Trophoblast cell (in vitro differentiated cells and primary cell): Measurements from ENCODE around the gene DNAH1.

Experiments
- DNase-seq, 2 donors: peaks; one replicate each; pipeline ENCODE4 v3.0.0-alpha.2; 2016
- H2AFZ ChIP-seq: 2 replicates; pipeline ENCODE4 v1.6.1; 2013; ENCODE audit warnings: low read length, moderate library complexity, mild to moderate bottlenecking; ENCODE audit not compliant: insufficient read depth, poor library complexity
- H2AK5ac ChIP-seq: 2 replicates; pipeline ENCODE4 v1.6.1; 2013; ENCODE audit warnings: mild to moderate bottlenecking, low read length
- H2BK120ac ChIP-seq: 2 replicates; pipeline ENCODE4 v1.6.1; 2013; ENCODE audit warnings: low read length, mild to moderate bottlenecking, moderate library complexity; ENCODE audit not compliant: insufficient read depth, poor library complexity
- H2BK12ac ChIP-seq: 2 replicates; pipeline ENCODE4 v1.6.1; 2013; ENCODE audit warnings: mild to moderate bottlenecking, low read length, moderate library complexity
- H2BK5ac ChIP-seq: 2 replicates; pipeline ENCODE4 v1.6.1; 2013; ENCODE audit warnings: low read length, low read depth, moderate library complexity, mild to moderate bottlenecking; ENCODE audit not compliant: poor library complexity
- H3K14ac ChIP-seq: 2 replicates; pipeline ENCODE4 v1.6.1; 2013; ENCODE audit warnings: mild to moderate bottlenecking, low read length
- H3K18ac ChIP-seq: 2 replicates; pipeline ENCODE4 v1.6.1; 2013; ENCODE audit warnings: mild to moderate bottlenecking, low read length
- H3K23ac ChIP-seq: 2 replicates; pipeline ENCODE4 v1.6.1; 2013; ENCODE audit warnings: low read length
- H3K27ac ChIP-seq: 2 replicates; pipeline ENCODE4 v1.5.1; 2013; ENCODE audit warnings: low read depth, mild to moderate bottlenecking, inconsistent platforms, low read length, moderate library complexity
- H3K27me3 ChIP-seq: 2 replicates; pipeline ENCODE4 v1.6.1; 2013; ENCODE audit warnings: inconsistent platforms, mild to moderate bottlenecking, low read length, moderate library complexity; ENCODE audit not compliant: insufficient read depth
- H3K36me3 ChIP-seq, 2 experiments: 1 replicate in 1 of 2; 2 replicates in 1 of 2; pipeline ENCODE4 v1.6.1; 2013; ENCODE audit warnings: low read length in 2 of 2, mild to moderate bottlenecking in 2 of 2, moderate library complexity in 1 of 2; ENCODE audit not compliant: insufficient read depth in 2 of 2, control insufficient read depth in 1 of 2
- H3K4ac ChIP-seq: 2 replicates; pipeline ENCODE4 v1.6.1; 2013; ENCODE audit warnings: low read depth, mild to moderate bottlenecking, low read length, moderate library complexity
- H3K4me1 ChIP-seq, 2 experiments: 1 replicate in 1 of 2; 2 replicates in 1 of 2; pipeline ENCODE4 v1.6.1; 2013; ENCODE audit warnings: low read length in 2 of 2, mild to moderate bottlenecking in 2 of 2, moderate library complexity in 1 of 2; ENCODE audit not compliant: insufficient read depth in 2 of 2, control insufficient read depth in 1 of 2
- H3K4me2 ChIP-seq: 2 replicates; pipeline ENCODE4 v1.6.1; 2013; ENCODE audit warnings: inconsistent platforms, mild to moderate bottlenecking, low read length, moderate library complexity
- H3K4me3 ChIP-seq: 2 replicates; pipeline ENCODE4 v1.5.1; 2013; ENCODE audit warnings: mild to moderate bottlenecking, low read depth, low read length, inconsistent platforms
- H3K79me1 ChIP-seq: one replicate; pipeline ENCODE4 v1.6.1; 2013; ENCODE audit warnings: low read length
- H3K79me2 ChIP-seq: 2 replicates; pipeline ENCODE4 v1.6.1; 2013; ENCODE audit warnings: low read length, mild to moderate bottlenecking; ENCODE audit not compliant: control insufficient read depth, insufficient read depth, poor library complexity
- H3K9ac ChIP-seq: 2 replicates; pipeline ENCODE4 v1.6.1; 2013; ENCODE audit warnings: mild to moderate bottlenecking, low read length
- H3K9me3 ChIP-seq: 2 replicates; pipeline ENCODE4 v1.6.1; 2013; ENCODE audit warnings: low read depth, mild to moderate bottlenecking, control low read depth, inconsistent platforms, low read length; ENCODE audit not compliant: insufficient read depth
- H4K12ac ChIP-seq: 2 replicates; pipeline ENCODE4 v1.6.1; 2013; ENCODE audit warnings: low read depth, mild to moderate bottlenecking, low read length, moderate library complexity
- H4K8ac ChIP-seq: 2 replicates; pipeline ENCODE4 v1.6.1; 2013; ENCODE audit warnings: low read depth, mild to moderate bottlenecking, low read length, moderate library complexity
- H4K91ac ChIP-seq: one replicate; pipeline ENCODE4 v1.6.1; 2013; ENCODE audit warnings: low read depth, mild to moderate bottlenecking, low read length, moderate library complexity
- WGBS: extraction: QIAGEN DNeasy Blood & Tissue Kit; methylation state at CpG from one replicate; pipeline ENCODE4 v1.1.7; 2013; ENCODE audit warnings: missing lambda C conversion rate; ENCODE audit not compliant: insufficient read length, insufficient coverage; ENCODE audit errors: extremely low coverage; 5-methylcytosine and 5-hydroxymethylcytosine counted together

DNAH1 gene

DNA sequence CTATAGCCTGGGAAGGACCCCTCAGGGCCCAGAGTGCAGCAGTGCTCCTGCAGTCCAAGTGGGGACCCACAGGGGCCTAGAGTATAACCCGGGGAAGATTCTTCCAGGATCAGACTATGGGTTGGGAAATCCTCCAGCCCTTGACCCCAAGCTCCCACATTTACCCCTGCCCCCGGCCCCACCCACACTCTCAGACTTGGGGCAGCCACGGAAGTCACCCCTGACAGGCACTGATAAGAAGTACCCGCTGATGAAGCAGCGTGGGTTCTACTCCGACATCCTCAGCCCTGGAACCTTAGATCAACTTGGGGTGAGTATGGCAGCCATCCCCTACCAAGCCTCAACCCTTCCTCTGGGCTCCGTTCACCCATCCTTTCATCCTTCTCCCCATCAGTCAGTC, 6.3 kb downstream of the DNAH1 start:
- Histone ChIP-seq H3K4me2 (no peak overlapping the region), H3K14ac (no peak overlapping the region), H3K36me3 (no peaks in the 10 kb centered on the region), H2BK12ac (no peak overlapping the region), H3K79me1 (peaks cover 7% of the 10 kb centered on the region), H2BK5ac (no peak overlapping the region), H4K91ac (no peak overlapping the region), H2AK5ac (no peak overlapping the region), H3K23ac (no peak overlapping the region), H3K79me2 (no peaks in the 10 kb centered on the region), H3K27me3 (no peaks in the 10 kb centered on the region), H3K18ac (no peak overlapping the region), H3K27ac (no peak overlapping the region), H4K8ac (no peak overlapping the region), H3K4me3 (no peak overlapping the region), H2BK120ac (no peak overlapping the region), H3K9ac (no peak overlapping the region), H4K12ac (no peak overlapping the region), H3K4me1 (peaks cover 18 to 26% of the 10 kb centered on the region in 2 experiments), H3K9me3 (peaks cover 2% of the 10 kb centered on the region), H2AFZ (no peak overlapping the region), H3K4ac (no peak overlapping the region)
- WGBS, result no CpG with 5 or more reads among the region's 7 CpGs
- DNase-seq, result no peak

DNA sequence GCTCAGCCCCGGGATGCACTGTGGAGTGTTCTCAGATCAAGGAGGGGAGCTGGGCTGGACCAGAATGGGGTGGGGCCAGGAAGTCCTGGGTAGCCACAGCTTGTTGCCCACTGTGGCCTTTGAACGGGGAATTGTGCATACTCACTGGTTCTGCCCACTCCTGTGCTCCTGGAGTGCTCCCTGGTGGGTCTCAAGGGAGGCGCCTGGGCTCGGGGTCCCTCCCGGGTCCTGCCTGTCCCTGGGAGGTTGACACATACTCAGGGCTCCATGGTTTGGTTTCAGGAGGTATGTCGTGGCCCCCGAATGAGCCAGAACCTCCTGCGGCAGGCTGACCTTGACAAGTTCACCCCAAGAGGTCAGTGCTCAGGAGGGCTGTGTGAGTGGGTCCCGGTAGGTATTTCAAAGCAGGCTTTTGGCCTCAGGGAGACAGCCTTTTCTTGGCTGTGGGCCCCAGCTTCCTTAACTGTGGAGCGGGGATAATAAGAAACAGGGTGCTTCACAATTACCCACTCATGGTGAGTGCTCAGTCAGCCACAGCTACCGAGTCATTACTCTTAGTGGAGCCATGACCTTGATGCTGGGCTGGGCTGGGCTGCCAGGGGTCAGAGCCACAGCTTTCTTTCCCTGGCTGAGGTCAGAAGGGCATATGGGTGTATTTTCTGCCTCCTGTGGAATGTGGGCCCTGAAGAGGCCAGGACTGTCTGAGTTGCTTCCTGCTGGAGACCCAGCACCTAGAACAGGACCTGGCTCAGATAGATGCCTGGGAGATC, 7.6 kb downstream of the DNAH1 start:
- peak overlapping the region; percentile 11 for H4K8ac ChIP-seq
- no peaks in the 10 kb centered on the region for H3K79me2 ChIP-seq
- H3K36me3 ChIP-seq, result no peaks in the 10 kb centered on the region
- peaks cover 6% of the 10 kb centered on the region for H3K79me1 ChIP-seq
- H3K27ac ChIP-seq, result peak overlapping the region; percentile 7
- DNase-seq, result no peak
- no peak overlapping the region for H3K4me3 ChIP-seq
- no peak overlapping the region for H3K18ac ChIP-seq
- no peak overlapping the region for H3K9ac ChIP-seq
- H3K4me1 ChIP-seq, result peaks cover 11 to 16% of the 10 kb centered on the region in 2 experiments
- peak overlapping the region; percentile 45 for H4K91ac ChIP-seq
- peak overlapping the region; percentile 59 for H2AK5ac ChIP-seq
- no peak overlapping the region for H2BK12ac ChIP-seq
- H3K4me2 ChIP-seq, result no peak overlapping the region
- WGBS, result no CpG with 5 or more reads among the region's 11 CpGs
- H4K12ac ChIP-seq, result no peak overlapping the region
- H2AFZ ChIP-seq, result no peak overlapping the region
- peaks cover 2% of the 10 kb centered on the region for H3K9me3 ChIP-seq
- no peak overlapping the region for H3K4ac ChIP-seq
- H3K23ac ChIP-seq, result no peak overlapping the region
- no peaks in the 10 kb centered on the region for H3K27me3 ChIP-seq
- H2BK120ac ChIP-seq, result no peak overlapping the region
- no peak overlapping the region for H3K14ac ChIP-seq
- peak overlapping the region; percentile 3 for H2BK5ac ChIP-seq

DNA sequence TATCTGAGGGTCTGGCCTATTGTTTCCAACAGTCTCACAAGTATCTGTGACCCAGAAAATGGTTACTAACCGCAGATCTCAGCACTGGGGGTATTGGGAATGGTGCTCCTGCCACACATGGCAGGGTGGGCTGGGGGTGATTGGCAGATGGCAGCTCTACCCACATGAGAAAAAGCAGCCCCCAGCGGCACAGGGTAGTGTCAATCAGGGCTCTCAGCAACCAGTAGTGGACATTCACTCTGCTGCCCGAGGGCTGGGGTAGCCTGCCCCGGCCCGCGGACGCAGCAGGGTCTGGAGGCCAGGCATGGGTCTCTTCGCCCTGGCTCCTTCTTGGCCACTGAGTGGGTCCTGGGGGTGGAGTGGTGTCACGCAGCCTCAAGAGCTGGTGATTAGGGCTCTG, 8.6 kb downstream of the DNAH1 start:
- Histone ChIP-seq H4K12ac (no peak overlapping the region), H2BK12ac (peak overlapping the region; percentile 28), H3K36me3 (no peaks in the 10 kb centered on the region), H3K4me3 (no peak overlapping the region), H3K9me3 (peaks cover 2% of the 10 kb centered on the region), H2BK120ac (no peak overlapping the region), H2BK5ac (no peak overlapping the region), H3K79me1 (peaks cover 6% of the 10 kb centered on the region), H2AK5ac (no peak overlapping the region), H2AFZ (no peak overlapping the region), H3K79me2 (no peaks in the 10 kb centered on the region), H3K23ac (no peak overlapping the region), H3K27ac (no peak overlapping the region), H4K91ac (peak overlapping the region; percentile 45), H3K14ac (no peak overlapping the region), H3K18ac (no peak overlapping the region), H4K8ac (no peak overlapping the region), H3K4me1 (peaks cover 11 to 16% of the 10 kb centered on the region in 2 experiments), H3K4me2 (no peak overlapping the region), H3K27me3 (no peaks in the 10 kb centered on the region), H3K9ac (no peak overlapping the region), H3K4ac (no peak overlapping the region)
- no peak for DNase-seq
- no CpG with 5 or more reads among the region's 9 CpGs for WGBS

DNA sequence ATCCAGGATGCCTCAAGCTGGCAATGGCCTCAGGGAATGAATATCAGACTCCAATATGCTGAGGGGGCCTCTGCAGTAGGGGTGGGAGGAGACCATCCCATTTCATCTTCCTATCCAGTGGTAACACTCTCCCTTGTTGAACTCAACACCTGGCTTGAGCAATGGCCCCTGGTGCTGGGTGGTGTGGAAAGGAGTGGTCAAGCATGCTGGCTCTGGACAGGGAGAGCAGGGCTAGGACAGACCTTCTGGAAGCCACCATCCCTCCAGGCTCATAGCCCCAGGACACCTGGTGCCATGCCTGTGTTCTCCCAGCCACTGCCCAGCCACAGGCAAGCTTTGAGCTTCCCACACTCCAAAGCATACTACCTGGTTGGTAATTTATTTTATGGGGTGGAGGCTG, 9.6 kb downstream of the DNAH1 start:
- H3K79me1 ChIP-seq, result peaks cover 6% of the 10 kb centered on the region
- H3K27me3 ChIP-seq, result no peaks in the 10 kb centered on the region
- H3K18ac ChIP-seq, result no peak overlapping the region
- H3K14ac ChIP-seq, result no peak overlapping the region
- no peak overlapping the region for H3K9ac ChIP-seq
- DNase-seq, result peak in 1 of 2 donors; percentile 12
- peaks cover 11 to 16% of the 10 kb centered on the region in 2 experiments for H3K4me1 ChIP-seq
- no peak overlapping the region for H3K4ac ChIP-seq
- H3K9me3 ChIP-seq, result peaks cover 2% of the 10 kb centered on the region
- H2AK5ac ChIP-seq, result no peak overlapping the region
- no peaks in the 10 kb centered on the region for H3K36me3 ChIP-seq
- H3K79me2 ChIP-seq, result no peaks in the 10 kb centered on the region
- H2BK120ac ChIP-seq, result no peak overlapping the region
- no peak overlapping the region for H3K27ac ChIP-seq
- H2BK5ac ChIP-seq, result no peak overlapping the region
- H3K23ac ChIP-seq, result no peak overlapping the region
- no peak overlapping the region for H2BK12ac ChIP-seq
- no peak overlapping the region for H4K8ac ChIP-seq
- H2AFZ ChIP-seq, result no peak overlapping the region
- no peak overlapping the region for H4K12ac ChIP-seq
- no peak overlapping the region for H4K91ac ChIP-seq
- no peak overlapping the region for H3K4me3 ChIP-seq
- H3K4me2 ChIP-seq, result no peak overlapping the region
